ENCODE data around the gene KRTAP5-5. TPM values are rescaled to one million over a fixed set of nuclear protein-coding genes. Genes with fewer than 3 reads are reported as not detected.

The KRTAP5-5 gene
- total RNA-seq, 1 experiment from 2014 or later = not detected

- DNase-seq = no peak
- H3K27me3 Mint-ChIP-seq (ENCODE audit: low read depth) = peaks cover 50% of the 10 kb centered on the region
- Histone ChIP-seq H3K4me2 (ENCODE audit: insufficient read depth, insufficient read length, low read length) (no peak overlapping the region), H2BK5ac (ENCODE audit: insufficient read length, low read length) (no peak overlapping the region), H4K8ac (replicated peaks; ENCODE audit: insufficient read length, low read depth, low read length) (no peak overlapping the region), H3K14ac (ENCODE audit: insufficient read depth, low read length) (no peak overlapping the region), H3K4me1 (ENCODE audit: insufficient read depth, low read length) (no peaks in the 10 kb centered on the region), H3K4ac (ENCODE audit: low read depth, low read length) (no peak overlapping the region), H2BK120ac (ENCODE audit: low read depth, low read length, poor library complexity, severe bottlenecking) (no peak overlapping the region), H3K27ac (ENCODE audit: insufficient read length, low read depth, low read length) (no peak overlapping the region), H3K23ac (ENCODE audit: insufficient read length, low read depth, low read length) (no peak overlapping the region), H3K79me1 (ENCODE audit: insufficient read depth, low read depth, low read length, poor library complexity, severe bottlenecking) (no peaks in the 10 kb centered on the region), H3K23me2 (ENCODE audit: insufficient read length, low read depth, low read length, poor library complexity, severe bottlenecking) (no peaks in the 10 kb centered on the region), H3K56ac (ENCODE audit: insufficient read length, low read depth, low read length) (no peak overlapping the region), H3K9ac (ENCODE audit: extremely low read depth, insufficient read length, low read length) (no peak overlapping the region), H2AK5ac (ENCODE audit: insufficient read length, low read length) (no peak overlapping the region), H3K79me2 (ENCODE audit: insufficient read depth, low read length) (no peaks in the 10 kb centered on the region), H2BK12ac (ENCODE audit: insufficient read length, low read depth, low read length) (no peak overlapping the region), H4K20me1 (ENCODE audit: control insufficient read depth, insufficient read depth, insufficient read length) (no peaks in the 10 kb centered on the region), H3K27me3 (ENCODE audit: insufficient read depth, low read length) (no peaks in the 10 kb centered on the region; the same call in 1 of the 2 replicates), H2BK20ac (ENCODE audit: low read depth, low read length, poor library complexity, severe bottlenecking) (no peak overlapping the region), H3T11ph (ENCODE audit: low read length) (no peak overlapping the region), H3K9me3 (ENCODE audit: control insufficient read depth, low read depth, low read length) (no peaks in the 10 kb centered on the region), H4K91ac (ENCODE audit: insufficient read length, low read depth, low read length) (no peak overlapping the region), H2BK15ac (ENCODE audit: low read depth, low read length) (no peak overlapping the region), H2AFZ (ENCODE audit: low read length) (no peak overlapping the region), H3K18ac (ENCODE audit: insufficient read length, low read depth, low read length) (no peak overlapping the region), H4K5ac (ENCODE audit: insufficient read length, low read depth, low read length) (no peak overlapping the region)
- no CpG with 5 or more reads among the region's 28 CpGs for WGBS (ENCODE audit: extremely low coverage, insufficient read length, low lambda C conversion rate)
- no peak overlapping the region for H3K4me3 Mint-ChIP-seq
- peaks cover 0 to 4% of the 10 kb centered on the region in 2 experiments; a peak in 1 of 5 replicates for H3K9me3 Mint-ChIP-seq
- TF ChIP-seq, protein P1, sequence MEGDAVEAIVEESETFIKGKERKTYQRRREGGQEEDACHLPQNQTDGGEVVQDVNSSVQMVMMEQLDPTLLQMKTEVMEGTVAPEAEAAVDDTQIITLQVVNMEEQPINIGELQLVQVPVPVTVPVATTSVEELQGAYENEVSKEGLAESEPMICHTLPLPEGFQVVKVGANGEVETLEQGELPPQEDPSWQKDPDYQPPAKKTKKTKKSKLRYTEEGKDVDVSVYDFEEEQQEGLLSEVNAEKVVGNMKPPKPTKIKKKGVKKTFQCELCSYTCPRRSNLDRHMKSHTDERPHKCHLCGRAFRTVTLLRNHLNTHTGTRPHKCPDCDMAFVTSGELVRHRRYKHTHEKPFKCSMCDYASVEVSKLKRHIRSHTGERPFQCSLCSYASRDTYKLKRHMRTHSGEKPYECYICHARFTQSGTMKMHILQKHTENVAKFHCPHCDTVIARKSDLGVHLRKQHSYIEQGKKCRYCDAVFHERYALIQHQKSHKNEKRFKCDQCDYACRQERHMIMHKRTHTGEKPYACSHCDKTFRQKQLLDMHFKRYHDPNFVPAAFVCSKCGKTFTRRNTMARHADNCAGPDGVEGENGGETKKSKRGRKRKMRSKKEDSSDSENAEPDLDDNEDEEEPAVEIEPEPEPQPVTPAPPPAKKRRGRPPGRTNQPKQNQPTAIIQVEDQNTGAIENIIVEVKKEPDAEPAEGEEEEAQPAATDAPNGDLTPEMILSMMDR (conservative IDR thresholded peaks at IDR 0.05) = no peak
- no peaks in the 10 kb centered on the region for H3K36me3 Mint-ChIP-seq (ENCODE audit: insufficient read depth in 1 of 3, low read depth in 3 of 3)
- no peak overlapping the region for H3K27ac Mint-ChIP-seq
- peaks cover 0 to 6% of the 10 kb centered on the region in 2 experiments; a peak in 2 of 4 replicates for H3K4me1 Mint-ChIP-seq
Measured at GRCh38 chr11:1648653-1649420, 19.3 kb downstream of the KRTAP5-5 start.
